ENCODE results near the gene ANAPC10.

- TF ChIP-seq EZH2 (IDR thresholded peaks at IDR 0.05; ENCODE audit: insufficient read depth, poor library complexity, severe bottlenecking) (no peak), EZH2phosphoT487 (IDR thresholded peaks at IDR 0.05; ENCODE audit: insufficient read depth, low read depth) (no peak)
Measured at GRCh38 chr4:145107126-145107525, 9.1 kb upstream of the ANAPC10 start.

All from GM23248 (cell line).